Muscle layer of duodenum (tissue), 2 donors: ENCODE data around the gene BAZ1B.

Experiments
- H3K27ac ChIP-seq: one replicate; pipeline ENCODE4 v1.7.0; 2013; ENCODE audit warnings: mild to moderate bottlenecking, low read length
- H3K27me3 ChIP-seq: one replicate; pipeline ENCODE4 v1.7.0; 2013; ENCODE audit warnings: low read depth, mild to moderate bottlenecking, control low read depth, low read length
- H3K36me3 ChIP-seq, 2 donors: one replicate each; pipeline ENCODE4 v1.7.0; 2013; ENCODE audit warnings: low read length in 2 of 2, control low read depth in 1 of 2, mild to moderate bottlenecking in 1 of 2; ENCODE audit not compliant: insufficient read depth in 2 of 2, control insufficient read depth in 1 of 2
- H3K4me1 ChIP-seq, 2 donors: one replicate each; pipeline ENCODE4 v1.7.0; 2013; ENCODE audit warnings: low read length in 2 of 2, mild to moderate bottlenecking in 2 of 2, control low read depth in 1 of 2, moderate library complexity in 1 of 2; ENCODE audit not compliant: insufficient read depth in 2 of 2, control insufficient read depth in 1 of 2
- H3K4me3 ChIP-seq, 2 donors: one replicate each; pipeline ENCODE4 v1.7.0; 2013; ENCODE audit warnings: low read length in 2 of 2, low read depth in 1 of 2, mild to moderate bottlenecking in 1 of 2
- H3K9me3 ChIP-seq, 2 donors: one replicate each; pipeline ENCODE4 v1.7.0; 2013; ENCODE audit warnings: low read length in 2 of 2, control low read depth in 1 of 2, mild to moderate bottlenecking in 1 of 2; ENCODE audit not compliant: control insufficient read depth in 1 of 2
- donor health status: healthy.

BAZ1B gene

GRCh38 chr7:73461782-73462285 is 60.3 kb downstream of the BAZ1B start:
- Histone ChIP-seq H3K4me1 (no peaks in the 10 kb centered on the region), H3K4me3 (no peak overlapping the region), H3K27me3 (no peaks in the 10 kb centered on the region), H3K9me3 (no peaks in the 10 kb centered on the region), H3K27ac (no peak overlapping the region), H3K36me3 (peaks cover 56 to 94% of the 10 kb centered on the region in 2 donors)

DNA sequence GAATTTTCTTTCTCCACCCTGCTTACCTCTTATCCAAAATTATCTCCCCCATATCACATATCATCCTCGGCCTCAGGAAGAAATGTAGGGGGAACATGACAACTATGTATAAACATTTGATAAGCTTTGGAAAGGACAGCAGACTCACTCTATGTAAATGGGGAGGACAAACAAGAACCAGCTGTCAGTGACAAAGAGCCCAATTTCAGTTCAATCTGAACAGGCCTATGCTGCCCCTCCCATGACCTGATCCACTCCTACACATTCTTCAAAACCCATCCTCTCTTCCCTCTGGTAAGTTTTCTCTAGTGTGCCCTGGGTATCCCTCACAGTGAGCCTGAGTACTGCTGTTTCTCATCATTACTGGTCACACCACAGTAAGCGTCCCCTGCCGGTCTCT is 67.7 kb downstream of the BAZ1B start:
- Histone ChIP-seq H3K36me3 (peaks cover 33 to 61% of the 10 kb centered on the region in 2 donors), H3K9me3 (no peaks in the 10 kb centered on the region), H3K4me1 (peaks cover 0 to 5% of the 10 kb centered on the region in 2 donors), H3K27me3 (no peaks in the 10 kb centered on the region), H3K4me3 (no peak overlapping the region), H3K27ac (no peak overlapping the region)

DNA sequence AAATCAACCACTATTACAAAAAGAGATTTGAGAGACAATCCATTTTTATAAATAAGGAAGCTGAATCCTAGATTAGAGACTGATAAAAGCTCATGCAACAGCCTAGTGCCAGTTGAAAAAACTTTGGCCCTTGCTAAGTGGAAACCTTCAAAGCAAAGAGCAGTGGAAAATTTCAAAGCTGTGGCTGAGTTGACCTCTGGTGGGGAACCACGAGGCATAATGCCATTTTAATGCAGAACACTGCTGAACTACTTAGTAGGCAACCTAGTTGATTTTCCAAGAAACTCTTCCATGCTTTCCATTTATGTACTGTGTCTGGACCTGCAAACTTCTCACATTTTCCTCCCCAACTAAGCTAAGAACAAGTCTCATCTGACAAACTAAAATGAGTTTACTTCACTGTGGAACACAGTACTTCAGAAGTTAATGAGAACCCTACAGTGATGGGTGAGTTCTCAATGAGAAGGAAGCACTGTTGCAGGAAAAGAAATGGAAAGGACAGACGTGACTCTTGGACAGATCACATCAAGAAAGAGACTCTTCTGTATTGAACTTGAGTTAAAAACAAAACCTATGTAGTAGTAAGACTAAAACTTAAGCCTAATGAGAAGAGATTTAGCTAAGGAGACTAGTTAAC is 69.0 kb downstream of the BAZ1B start:
- peaks cover 38 to 61% of the 10 kb centered on the region in 2 donors for H3K36me3 ChIP-seq
- no peak overlapping the region for H3K4me3 ChIP-seq
- H3K27ac ChIP-seq: no peak overlapping the region
- H3K4me1 ChIP-seq: peaks cover 0 to 5% of the 10 kb centered on the region in 2 donors
- no peaks in the 10 kb centered on the region for H3K27me3 ChIP-seq
- H3K9me3 ChIP-seq: no peaks in the 10 kb centered on the region

- Histone ChIP-seq H3K27me3 (no peaks in the 10 kb centered on the region), H3K4me3 (no peak overlapping the region), H3K4me1 (peaks cover 0 to 5% of the 10 kb centered on the region in 2 donors), H3K27ac (no peak overlapping the region), H3K9me3 (no peaks in the 10 kb centered on the region), H3K36me3 (peaks cover 42 to 63% of the 10 kb centered on the region in 2 donors)
These were observed 70.2 kb downstream of the BAZ1B start for GRCh38 chr7:73451780-73452398.

GRCh38 chr7:73449422-73449821 is 72.7 kb downstream of the BAZ1B start:
- H3K36me3 ChIP-seq: peaks cover 62 to 67% of the 10 kb centered on the region in 2 donors

DNA sequence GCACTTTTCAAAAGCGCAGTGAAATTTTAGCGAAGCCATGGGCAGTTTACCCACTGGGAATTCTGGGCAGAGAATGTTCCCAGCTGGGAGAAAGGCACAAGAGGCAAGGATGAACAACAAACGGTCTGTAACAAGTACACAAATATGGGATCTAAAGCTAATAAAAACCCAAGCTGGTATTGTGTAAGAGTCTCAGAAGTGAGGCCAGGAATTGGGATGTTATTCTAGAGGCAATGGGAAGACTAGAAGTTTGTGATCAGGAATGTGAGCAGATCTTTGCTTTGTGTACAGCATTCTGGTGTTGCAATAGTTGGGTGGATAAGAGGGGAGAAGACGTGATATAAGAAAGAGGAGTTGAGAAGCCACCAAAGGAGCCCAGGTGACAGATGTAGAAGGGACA is 73.5 kb downstream of the BAZ1B start:
- Histone ChIP-seq H3K27ac (no peak overlapping the region), H3K4me1 (peaks cover 0 to 3% of the 10 kb centered on the region in 2 donors), H3K27me3 (no peaks in the 10 kb centered on the region), H3K4me3 (no peak overlapping the region), H3K9me3 (no peaks in the 10 kb centered on the region), H3K36me3 (peaks cover 70 to 72% of the 10 kb centered on the region in 2 donors)

More at GRCh38 chr7:73449422-73449821, 72.7 kb downstream of the BAZ1B start:
- no peak overlapping the region for H3K4me3 ChIP-seq
- no peak overlapping the region for H3K27ac ChIP-seq
- H3K4me1 ChIP-seq: peaks cover 0 to 5% of the 10 kb centered on the region in 2 donors
- no peaks in the 10 kb centered on the region for H3K27me3 ChIP-seq
- no peaks in the 10 kb centered on the region for H3K9me3 ChIP-seq

- H3K36me3 ChIP-seq: peaks cover 84 to 86% of the 10 kb centered on the region in 2 donors
- no peak overlapping the region for H3K27ac ChIP-seq
- H3K9me3 ChIP-seq: no peaks in the 10 kb centered on the region
- H3K27me3 ChIP-seq: no peaks in the 10 kb centered on the region
- H3K4me3 ChIP-seq: no peak overlapping the region
- no peaks in the 10 kb centered on the region for H3K4me1 ChIP-seq
These were observed 74.9 kb downstream of the BAZ1B start for GRCh38 chr7:73447121-73447733.

GRCh38 chr7:73446682-73447081 is 75.4 kb downstream of the BAZ1B start:
- H3K27ac ChIP-seq: no peak overlapping the region
- no peaks in the 10 kb centered on the region for H3K27me3 ChIP-seq
- no peaks in the 10 kb centered on the region for H3K9me3 ChIP-seq
- H3K4me3 ChIP-seq: no peak overlapping the region
- H3K4me1 ChIP-seq: no peaks in the 10 kb centered on the region
- H3K36me3 ChIP-seq: peaks cover 88 to 91% of the 10 kb centered on the region in 2 donors

GRCh38 chr7:73443548-73444255 is 78.4 kb downstream of the BAZ1B start:
- no peaks in the 10 kb centered on the region for H3K27me3 ChIP-seq
- no peak overlapping the region for H3K27ac ChIP-seq
- no peak overlapping the region for H3K4me3 ChIP-seq
- no peaks in the 10 kb centered on the region for H3K4me1 ChIP-seq
- no peaks in the 10 kb centered on the region for H3K9me3 ChIP-seq
- H3K36me3 ChIP-seq: peaks cover 72 to 92% of the 10 kb centered on the region in 2 donors

GRCh38 chr7:73442903-73443500 is 79.1 kb downstream of the BAZ1B start:
- Histone ChIP-seq H3K27me3 (no peaks in the 10 kb centered on the region), H3K9me3 (no peaks in the 10 kb centered on the region), H3K36me3 (peaks cover 66 to 85% of the 10 kb centered on the region in 2 donors), H3K27ac (no peak overlapping the region), H3K4me3 (no peak overlapping the region), H3K4me1 (no peaks in the 10 kb centered on the region)
